Nephron (organoid): ENCODE results near the gene ADARB2.

Source experiments
- H3K27ac Mint-ChIP-seq, 3 experiments: 2 replicates each; pipeline ENCODE4 v1.8.0; 2020; ENCODE audit warnings: mixed read lengths in 3 of 3, mild to moderate bottlenecking in 2 of 3, moderate library complexity in 1 of 3
- H3K27me3 Mint-ChIP-seq: 2 replicates; pipeline ENCODE4 v1.8.0; 2021; ENCODE audit warnings: low read depth, mild to moderate bottlenecking, moderate library complexity, mixed read lengths
- H3K36me3 Mint-ChIP-seq: 2 replicates; pipeline ENCODE4 v1.8.0; 2020; ENCODE audit warnings: low read depth, mixed read lengths
- H3K4me1 Mint-ChIP-seq: 2 replicates; pipeline ENCODE4 v1.8.0; 2020; ENCODE audit warnings: mixed read lengths
- H3K4me3 Mint-ChIP-seq, 3 experiments: 2 replicates each; pipeline ENCODE4 v1.8.0; 2020; ENCODE audit warnings: mild to moderate bottlenecking in 3 of 3, mixed read lengths in 3 of 3, moderate library complexity in 2 of 3
- H3K9me3 Mint-ChIP-seq: 2 replicates; pipeline ENCODE4 v1.8.0; 2020; ENCODE audit warnings: mixed read lengths
- TF ChIP-seq, protein P1 (sequence below), 3 experiments: fragments of 200-600 bp; sonication (generic); IDR thresholded peaks; one replicate each; pipeline ENCODE4 v1.5.0; 2021; ENCODE audit warnings: antibody characterized with exemption in 3 of 3; ENCODE audit not compliant: unreplicated experiment in 3 of 3

Gene ADARB2

GRCh38 chr10:1300218-1300617 is 437.1 kb downstream of the ADARB2 start:
- TF ChIP-seq, protein P1, sequence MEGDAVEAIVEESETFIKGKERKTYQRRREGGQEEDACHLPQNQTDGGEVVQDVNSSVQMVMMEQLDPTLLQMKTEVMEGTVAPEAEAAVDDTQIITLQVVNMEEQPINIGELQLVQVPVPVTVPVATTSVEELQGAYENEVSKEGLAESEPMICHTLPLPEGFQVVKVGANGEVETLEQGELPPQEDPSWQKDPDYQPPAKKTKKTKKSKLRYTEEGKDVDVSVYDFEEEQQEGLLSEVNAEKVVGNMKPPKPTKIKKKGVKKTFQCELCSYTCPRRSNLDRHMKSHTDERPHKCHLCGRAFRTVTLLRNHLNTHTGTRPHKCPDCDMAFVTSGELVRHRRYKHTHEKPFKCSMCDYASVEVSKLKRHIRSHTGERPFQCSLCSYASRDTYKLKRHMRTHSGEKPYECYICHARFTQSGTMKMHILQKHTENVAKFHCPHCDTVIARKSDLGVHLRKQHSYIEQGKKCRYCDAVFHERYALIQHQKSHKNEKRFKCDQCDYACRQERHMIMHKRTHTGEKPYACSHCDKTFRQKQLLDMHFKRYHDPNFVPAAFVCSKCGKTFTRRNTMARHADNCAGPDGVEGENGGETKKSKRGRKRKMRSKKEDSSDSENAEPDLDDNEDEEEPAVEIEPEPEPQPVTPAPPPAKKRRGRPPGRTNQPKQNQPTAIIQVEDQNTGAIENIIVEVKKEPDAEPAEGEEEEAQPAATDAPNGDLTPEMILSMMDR (IDR thresholded peaks at IDR 0.05; ENCODE audit: unreplicated experiment in 3 of 3) = no peak
- no peak overlapping the region for H3K27ac Mint-ChIP-seq
- no peaks in the 10 kb centered on the region for H3K36me3 Mint-ChIP-seq
- H3K4me3 Mint-ChIP-seq = no peak overlapping the region
- no peaks in the 10 kb centered on the region for H3K4me1 Mint-ChIP-seq
- no peaks in the 10 kb centered on the region for H3K9me3 Mint-ChIP-seq
- peaks cover 22% of the 10 kb centered on the region for H3K27me3 Mint-ChIP-seq

- H3K4me3 Mint-ChIP-seq = no peak overlapping the region
- no peaks in the 10 kb centered on the region for H3K4me1 Mint-ChIP-seq
- H3K9me3 Mint-ChIP-seq = no peaks in the 10 kb centered on the region
- no peak overlapping the region for H3K27ac Mint-ChIP-seq
- TF ChIP-seq, protein P1 (IDR thresholded peaks at IDR 0.05; ENCODE audit: unreplicated experiment in 3 of 3) = no peak
- H3K36me3 Mint-ChIP-seq = no peaks in the 10 kb centered on the region
- peaks cover 29% of the 10 kb centered on the region for H3K27me3 Mint-ChIP-seq
Observed at GRCh38 chr10:1299041-1299726, 438.1 kb downstream of the ADARB2 start.

DNA sequence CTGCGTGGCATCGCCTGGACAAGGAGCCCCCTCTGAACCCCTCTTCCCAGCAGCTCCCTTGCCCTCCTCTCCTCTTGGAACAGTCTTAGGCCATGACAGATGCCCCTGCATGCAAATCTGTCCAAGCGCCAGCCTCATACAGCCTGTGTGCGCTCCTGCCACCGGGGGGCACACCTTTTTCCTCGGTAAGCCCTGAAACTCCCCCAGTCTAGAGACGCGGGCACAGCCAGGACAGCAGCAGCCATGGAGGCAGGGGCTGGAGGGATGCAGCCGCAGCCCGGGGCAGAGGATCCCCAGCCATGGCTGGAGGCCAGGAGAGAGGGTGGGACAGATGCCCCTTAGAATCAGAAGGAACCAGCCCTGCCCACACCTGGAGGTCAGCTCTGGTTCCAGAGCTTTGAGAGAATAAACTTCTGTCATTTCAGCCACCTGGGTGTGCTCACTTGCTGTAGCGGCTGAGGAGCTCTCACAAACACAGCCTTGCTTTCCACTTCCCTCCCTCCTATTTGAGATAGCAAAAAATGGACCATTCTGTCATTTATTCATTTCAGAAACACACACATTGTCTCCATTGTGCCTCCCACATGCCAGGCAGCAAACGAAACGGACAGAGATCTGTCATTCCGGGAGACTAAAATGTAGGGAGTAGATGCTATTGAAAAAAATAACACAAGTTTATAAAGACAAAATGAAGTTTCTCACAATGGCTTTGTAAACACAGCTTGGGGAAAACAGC is 439.6 kb downstream of the ADARB2 start:
- H3K36me3 Mint-ChIP-seq = no peaks in the 10 kb centered on the region
- peaks cover 33% of the 10 kb centered on the region for H3K27me3 Mint-ChIP-seq
- H3K4me3 Mint-ChIP-seq = no peak overlapping the region
- peaks cover 9% of the 10 kb centered on the region for H3K4me1 Mint-ChIP-seq
- TF ChIP-seq, protein P1 (IDR thresholded peaks at IDR 0.05; ENCODE audit: unreplicated experiment in 3 of 3) = no peak
- no peak overlapping the region for H3K27ac Mint-ChIP-seq
- no peaks in the 10 kb centered on the region for H3K9me3 Mint-ChIP-seq

DNA sequence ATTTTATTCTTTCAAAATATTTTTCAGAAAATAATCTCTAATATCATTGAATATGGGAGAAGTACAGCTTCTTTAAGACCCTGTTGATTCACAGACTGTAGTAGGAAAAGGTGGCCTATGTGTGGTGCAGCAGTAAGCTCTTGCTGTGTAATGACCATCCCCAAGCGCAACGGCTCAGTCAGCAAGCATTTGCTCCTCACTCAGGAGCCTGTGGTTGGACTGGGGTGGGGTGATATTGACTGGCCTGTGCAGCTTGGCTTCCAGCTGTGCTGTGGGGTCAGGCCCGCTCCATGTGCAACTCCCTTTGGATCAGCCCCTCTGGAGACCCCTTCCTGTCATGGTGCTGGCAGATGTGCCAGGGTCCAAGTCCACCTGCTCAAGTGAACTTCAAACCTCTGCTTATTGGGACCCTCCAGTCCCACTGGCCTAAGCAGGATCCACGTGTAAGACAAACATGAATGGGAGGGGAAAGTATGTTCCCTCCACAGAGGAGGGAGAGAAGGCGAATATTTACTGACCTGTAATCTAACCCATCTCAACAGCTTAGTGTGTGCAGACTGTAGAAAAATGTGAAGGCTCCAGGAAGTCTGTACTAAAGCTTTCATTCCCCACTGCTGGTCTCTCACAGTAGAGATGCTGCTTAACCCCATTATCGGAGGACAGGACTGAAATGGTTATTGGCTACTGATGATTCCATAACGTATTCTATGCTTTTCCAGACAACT is 441.4 kb downstream of the ADARB2 start:
- no peaks in the 10 kb centered on the region for H3K36me3 Mint-ChIP-seq
- peak overlapping the region in 1 of 3 experiments; percentile 41 for H3K27ac Mint-ChIP-seq
- TF ChIP-seq, protein P1 (IDR thresholded peaks at IDR 0.05; ENCODE audit: unreplicated experiment in 3 of 3) = no peak
- H3K4me1 Mint-ChIP-seq = peaks cover 13% of the 10 kb centered on the region
- H3K27me3 Mint-ChIP-seq = peaks cover 33% of the 10 kb centered on the region
- no peaks in the 10 kb centered on the region for H3K9me3 Mint-ChIP-seq
- no peak overlapping the region for H3K4me3 Mint-ChIP-seq

DNA sequence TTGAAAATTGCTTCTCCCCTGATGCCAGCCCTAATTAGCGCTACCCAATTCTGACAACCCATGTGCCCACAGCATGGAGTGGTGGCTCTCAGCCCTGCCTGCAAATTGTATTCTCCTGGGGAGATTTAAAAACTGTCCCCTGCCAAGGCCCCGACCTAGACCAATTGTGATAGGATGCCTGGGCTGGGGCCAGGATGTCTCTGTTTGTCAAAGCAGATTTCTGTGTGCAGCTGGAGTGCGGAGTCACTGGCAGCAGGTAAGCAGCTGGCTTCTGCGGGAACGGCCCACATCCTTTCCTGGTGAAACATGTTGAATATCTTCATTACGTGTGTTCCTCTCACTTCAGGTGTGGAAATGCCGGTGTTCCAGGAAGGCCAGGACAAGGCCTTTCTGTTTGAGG is 442.6 kb downstream of the ADARB2 start:
- Mint-ChIP-seq H3K9me3 (no peaks in the 10 kb centered on the region), H3K4me1 (peaks cover 13% of the 10 kb centered on the region), H3K27ac (no peak overlapping the region), H3K27me3 (peaks cover 29% of the 10 kb centered on the region), H3K4me3 (no peak overlapping the region), H3K36me3 (no peaks in the 10 kb centered on the region)
- TF ChIP-seq, protein P1 (IDR thresholded peaks at IDR 0.05; ENCODE audit: unreplicated experiment in 3 of 3) = no peak
